Neural progenitor cell (in vitro differentiated cells): ENCODE measurements around the gene LASP1NB.

Experiments used
- CTCF ChIP-seq: fragments of 200-600 bp; sonication (generic); IDR thresholded peaks from 2 replicates; pipeline ENCODE4 v1.5.1; 2017; ENCODE audit warnings: antibody characterized with exemption, mild to moderate bottlenecking
- EZH2 ChIP-seq: fragments of 200-600 bp; sonication (generic); IDR thresholded peaks from 2 replicates; pipeline ENCODE4 v1.6.1; 2017; ENCODE audit warnings: antibody characterized with exemption, mild to moderate bottlenecking, moderate library complexity
- EZH2phosphoT487 ChIP-seq: fragments of 200-600 bp; sonication (generic); IDR thresholded peaks from 2 replicates; pipeline ENCODE4 v1.6.1; 2017; ENCODE audit warnings: antibody characterized with exemption

DNA sequence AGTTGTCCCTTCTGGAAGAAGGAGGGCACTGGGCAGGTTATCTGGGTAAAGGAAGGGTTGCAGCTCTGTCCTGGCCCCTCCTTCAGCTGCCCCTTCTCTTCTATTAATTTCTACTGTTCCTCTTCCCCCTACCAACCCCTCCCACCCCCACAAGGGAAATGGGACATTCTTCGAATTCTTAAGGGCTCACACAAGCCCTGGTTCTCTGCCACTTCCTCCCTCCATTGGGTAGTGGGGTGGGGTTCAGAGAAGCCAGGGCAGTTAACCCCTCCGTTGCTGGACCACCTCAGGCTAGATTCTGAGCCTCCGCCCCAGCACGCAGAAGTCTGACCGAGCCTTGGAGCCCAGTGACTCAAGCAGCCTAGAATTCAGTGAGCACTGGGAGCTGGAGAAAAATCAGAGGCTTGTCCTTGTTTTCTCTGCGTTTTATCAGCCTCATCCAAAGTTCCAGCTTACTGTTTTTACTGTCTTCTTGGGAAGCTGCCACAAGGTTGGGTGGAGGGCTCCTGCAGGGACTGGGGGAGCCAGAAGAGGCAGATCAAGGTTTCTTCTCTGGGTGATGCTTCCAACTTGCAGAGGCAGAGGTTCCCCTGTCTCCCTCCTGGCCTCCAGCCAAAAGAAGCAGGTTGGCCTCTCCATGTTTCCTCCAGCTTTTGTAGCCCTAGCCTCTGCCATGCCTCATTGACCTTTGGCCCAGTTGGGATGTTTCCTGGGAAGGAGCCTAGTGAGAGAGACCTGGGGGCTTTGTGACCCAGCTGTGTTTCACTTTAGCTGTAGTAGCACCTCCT is 45.3 kb upstream of the LASP1NB start:
- TF ChIP-seq CTCF = no peak
- no peak for TF ChIP-seq EZH2
- no peak for TF ChIP-seq EZH2phosphoT487
